Bronchial epithelial cell (primary cell): Measurements from ENCODE around the gene SYT2. TPM values are rescaled to one million over a fixed set of nuclear protein-coding genes. Genes with fewer than 3 reads are reported as not detected.
"Not testable (repeated sequence)": the region's sequence is repeated elsewhere in the genome, so short reads cannot be mapped to it uniquely, and the experiment has no call there.

Experiments used
- DNase-seq: peaks from one replicate; pipeline ENCODE4 v3.0.0-alpha.2; 2010; ENCODE audit warnings: low read depth
- FAIRE-seq: peaks from 2 replicates; lab custom pipeline; 2011; peaks lifted over from hg19 to GRCh38; lab: Jason Lieb, UNC
- H3K27me3 ChIP-seq: 2 replicates; pipeline ENCODE4 v1.5.1; 2011; ENCODE audit warnings: low read length; ENCODE audit not compliant: control insufficient read depth, insufficient read depth
- H3K36me3 ChIP-seq: 2 replicates; pipeline ENCODE4 v1.5.1; 2011; ENCODE audit warnings: low read length; ENCODE audit not compliant: control insufficient read depth, insufficient read depth
- H3K4me3 ChIP-seq: 2 replicates; pipeline ENCODE4 v1.5.1; 2011; ENCODE audit warnings: mild to moderate bottlenecking, low read depth, low read length, control low read depth
- total RNA-seq: library from RNA; depleted of rRNA; stranded (reverse); fragments of >200 nt; gene quantifications from 2 replicates; pipeline ENCODE4 v1.2.1, GENCODE V29; 2014
- TF ChIP-seq, protein P1 (sequence below): IDR thresholded peaks from 2 replicates; pipeline ENCODE4 v1.5.1; 2011; ENCODE audit warnings: mild to moderate bottlenecking, moderate library complexity, low read length, control low read depth, inconsistent platforms; ENCODE audit not compliant: insufficient read depth, severe bottlenecking

The SYT2 gene
- total RNA-seq, 1 donor from 2014 or later: under 0.01 TPM

DNA sequence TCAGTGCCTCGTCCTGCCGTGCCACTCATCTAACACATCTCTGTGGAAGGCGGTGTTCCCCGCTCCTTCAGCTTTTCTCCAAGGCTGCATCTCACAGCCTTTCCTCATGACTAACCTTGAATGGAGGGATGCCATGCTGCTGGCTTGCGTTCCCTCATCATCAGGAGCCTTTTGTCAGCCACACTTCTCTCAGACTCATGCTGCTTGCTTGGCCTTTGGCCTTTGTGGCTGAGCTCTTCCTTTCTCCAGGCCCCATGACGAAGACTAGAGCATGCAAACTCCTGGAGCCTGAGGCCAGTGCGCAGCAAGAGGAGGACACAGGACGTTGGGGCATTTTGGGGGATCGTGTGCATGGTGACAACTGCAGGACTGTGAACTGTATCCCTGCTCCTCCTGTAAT is 70.8 kb downstream of the SYT2 start:
- Histone ChIP-seq H3K36me3 (no peaks in the 10 kb centered on the region), H3K4me3 (no peak overlapping the region), H3K27me3 (peaks cover 27% of the 10 kb centered on the region)
- DNase-seq (no peak), FAIRE-seq (no peak)
- TF ChIP-seq, protein P1, sequence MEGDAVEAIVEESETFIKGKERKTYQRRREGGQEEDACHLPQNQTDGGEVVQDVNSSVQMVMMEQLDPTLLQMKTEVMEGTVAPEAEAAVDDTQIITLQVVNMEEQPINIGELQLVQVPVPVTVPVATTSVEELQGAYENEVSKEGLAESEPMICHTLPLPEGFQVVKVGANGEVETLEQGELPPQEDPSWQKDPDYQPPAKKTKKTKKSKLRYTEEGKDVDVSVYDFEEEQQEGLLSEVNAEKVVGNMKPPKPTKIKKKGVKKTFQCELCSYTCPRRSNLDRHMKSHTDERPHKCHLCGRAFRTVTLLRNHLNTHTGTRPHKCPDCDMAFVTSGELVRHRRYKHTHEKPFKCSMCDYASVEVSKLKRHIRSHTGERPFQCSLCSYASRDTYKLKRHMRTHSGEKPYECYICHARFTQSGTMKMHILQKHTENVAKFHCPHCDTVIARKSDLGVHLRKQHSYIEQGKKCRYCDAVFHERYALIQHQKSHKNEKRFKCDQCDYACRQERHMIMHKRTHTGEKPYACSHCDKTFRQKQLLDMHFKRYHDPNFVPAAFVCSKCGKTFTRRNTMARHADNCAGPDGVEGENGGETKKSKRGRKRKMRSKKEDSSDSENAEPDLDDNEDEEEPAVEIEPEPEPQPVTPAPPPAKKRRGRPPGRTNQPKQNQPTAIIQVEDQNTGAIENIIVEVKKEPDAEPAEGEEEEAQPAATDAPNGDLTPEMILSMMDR: no peak

DNA sequence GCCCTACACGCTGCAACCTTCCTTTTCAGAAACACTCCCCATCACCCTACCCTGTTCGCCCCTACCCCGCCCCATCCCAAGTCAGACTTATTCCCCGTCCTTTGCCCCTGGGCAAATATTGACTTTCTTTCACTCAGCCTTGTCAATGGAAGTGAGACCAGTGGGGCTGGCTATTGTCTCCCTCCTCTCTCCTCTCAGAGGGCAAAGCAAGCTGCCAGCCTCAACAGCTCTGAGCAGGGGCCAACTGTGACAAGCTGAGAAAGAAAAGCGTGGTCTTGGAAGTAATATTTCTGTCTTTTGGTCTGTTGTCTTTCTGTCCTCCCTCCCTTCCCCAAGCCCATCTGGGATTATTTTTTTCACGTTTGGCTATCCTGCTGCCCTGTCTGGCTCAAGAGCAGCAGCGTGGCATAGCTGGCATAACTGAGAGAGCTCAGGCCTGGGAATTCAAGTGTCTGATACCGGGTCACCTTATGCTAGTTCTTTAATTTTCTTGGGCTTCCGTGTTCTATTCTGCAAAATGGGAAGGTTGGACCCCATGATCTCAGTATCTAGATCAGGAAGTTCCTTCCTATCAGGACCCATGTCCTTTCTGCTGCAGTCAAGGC is 71.5 kb downstream of the SYT2 start:
- FAIRE-seq, H3K36me3 ChIP-seq, DNase-seq, H3K4me3 ChIP-seq: not testable (repeated sequence)
- H3K27me3 ChIP-seq: peaks cover 20% of the 10 kb centered on the region

DNA sequence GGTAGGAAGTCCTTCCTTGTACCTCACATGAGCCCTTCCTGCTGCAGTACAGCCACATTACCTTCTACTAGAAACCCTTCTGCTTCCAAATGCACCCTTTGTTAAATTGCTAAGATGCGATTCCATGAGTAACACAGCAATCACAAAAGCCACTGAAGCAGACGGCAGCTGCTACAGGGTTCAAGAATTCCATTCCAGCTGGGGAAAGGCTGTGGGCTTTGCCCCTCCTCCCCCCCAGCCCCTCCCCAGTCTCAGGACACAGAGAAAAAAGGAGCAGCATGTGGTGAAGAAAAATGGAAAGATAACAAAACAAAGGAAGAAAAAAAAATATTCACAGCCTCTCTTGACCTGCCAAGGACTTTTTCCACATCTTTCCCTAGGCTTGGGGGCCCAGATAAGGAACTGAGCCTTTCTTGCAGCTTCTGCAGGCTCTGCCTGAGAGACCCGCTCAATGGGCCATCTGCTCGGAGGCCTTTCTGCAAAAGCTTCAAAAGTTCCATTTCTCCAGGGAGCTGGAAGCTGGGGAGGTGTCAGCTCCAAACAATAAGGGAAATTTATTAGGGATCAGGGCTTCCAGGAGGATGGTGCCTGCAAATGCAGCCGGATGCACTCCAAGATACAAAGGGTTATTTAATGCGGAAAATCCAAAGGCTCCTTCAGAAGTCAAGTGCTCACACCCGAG is 72.1 kb downstream of the SYT2 start:
- Histone ChIP-seq H3K27me3 (peaks cover 18% of the 10 kb centered on the region), H3K4me3 (no peak overlapping the region), H3K36me3 (no peaks in the 10 kb centered on the region)
- TF ChIP-seq, protein P1: no peak
- no peak for DNase-seq
- no peak for FAIRE-seq

DNA sequence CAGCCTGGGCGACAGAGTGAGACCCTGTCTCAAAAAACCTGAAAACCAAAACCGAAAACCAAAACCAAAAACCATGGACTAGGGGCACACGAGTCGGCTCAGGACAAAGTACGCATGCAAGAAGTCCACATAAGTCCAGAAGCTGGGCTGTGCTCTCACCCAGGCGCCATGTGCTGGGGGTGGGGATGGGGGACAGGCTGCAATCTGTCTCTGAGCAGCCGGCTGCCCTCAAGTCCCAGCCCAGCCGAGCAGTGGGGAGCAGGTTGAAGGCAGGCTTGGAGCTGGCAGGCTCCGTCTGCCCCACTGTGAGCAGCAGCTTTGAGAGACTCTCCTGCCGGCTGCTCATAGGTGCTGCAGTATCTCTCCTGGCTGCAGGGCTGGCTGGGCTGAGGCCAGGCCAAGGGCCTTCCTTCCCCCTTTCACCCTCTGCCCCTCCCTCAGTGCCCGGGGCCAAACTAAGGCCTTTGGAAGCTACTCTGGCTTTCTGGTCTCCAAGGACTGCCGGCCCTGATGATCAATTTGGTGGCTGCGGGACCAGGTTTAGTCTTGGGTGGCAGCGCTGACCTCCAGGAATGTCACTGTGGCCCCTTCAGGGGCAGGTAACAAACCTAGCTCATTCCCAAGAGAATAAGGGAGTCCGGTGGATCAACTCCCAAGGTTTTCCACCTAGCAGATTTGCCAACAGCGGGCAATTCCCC is 72.8 kb downstream of the SYT2 start:
- H3K4me3 ChIP-seq, FAIRE-seq, H3K36me3 ChIP-seq, DNase-seq: not testable (repeated sequence)
- H3K27me3 ChIP-seq: peaks cover 13% of the 10 kb centered on the region

DNA sequence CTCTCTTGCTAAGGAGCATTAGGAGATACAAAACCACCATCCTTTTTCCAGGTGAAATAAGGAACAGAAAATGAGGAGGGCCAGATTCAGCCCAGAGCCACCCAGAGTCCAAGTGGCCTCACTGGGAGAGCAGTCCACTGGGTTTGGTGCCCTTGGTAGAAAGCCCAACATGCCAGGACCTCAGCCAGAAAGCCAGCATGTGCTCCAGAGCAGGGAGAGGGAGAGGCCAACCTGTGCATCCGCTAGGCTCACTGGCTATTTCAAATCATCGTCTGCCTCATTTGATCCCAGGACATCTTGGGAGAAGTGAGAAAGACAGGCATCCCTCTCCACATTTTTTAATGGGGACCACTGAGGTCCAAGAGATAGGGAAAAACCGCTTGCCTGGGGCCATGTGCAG is 74.1 kb downstream of the SYT2 start:
- not testable (repeated sequence) for H3K27me3 ChIP-seq, DNase-seq, H3K4me3 ChIP-seq, FAIRE-seq, H3K36me3 ChIP-seq

DNA sequence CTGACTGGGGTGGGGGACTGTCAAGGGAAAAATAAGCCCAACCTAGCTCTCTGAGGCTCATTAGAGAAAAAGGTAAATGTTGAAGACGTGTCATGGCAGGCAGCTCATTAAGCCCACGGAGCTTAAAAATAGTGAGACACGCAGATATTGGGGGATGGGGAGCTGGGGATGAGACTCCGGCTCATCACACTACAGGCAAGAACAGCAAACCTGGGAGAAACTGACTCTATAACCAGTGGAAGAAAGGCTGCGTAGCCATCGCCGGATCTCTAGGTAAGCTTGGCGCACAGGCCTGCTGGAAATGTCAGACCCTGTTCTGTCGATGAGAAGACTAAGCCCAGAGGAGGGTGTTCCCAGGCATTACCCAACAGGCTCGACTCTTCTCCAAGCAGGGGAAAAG is 78.0 kb downstream of the SYT2 start:
- H3K27me3 ChIP-seq: no peaks in the 10 kb centered on the region
- TF ChIP-seq, protein P1: no peak
- FAIRE-seq (no peak), DNase-seq (no peak)
- H3K4me3 ChIP-seq: no peak overlapping the region
- H3K36me3 ChIP-seq: no peaks in the 10 kb centered on the region
